Measurements from ENCODE around the gene EFS. TPM values are rescaled to one million over a fixed set of nuclear protein-coding genes. Genes with fewer than 3 reads are reported as not detected.

EFS gene
- total and polyA plus RNA-seq, 2 donors from 2014 or later: 5.5 to 5.6 TPM

GRCh38 chr14:23371865-23372264, 6.9 kb upstream of the EFS start:
- Histone ChIP-seq H3K36me3 (ENCODE audit: control insufficient read depth in 2 of 3, insufficient read depth in 3 of 3, low read length in 3 of 3) (no peaks in the 10 kb centered on the region), H3K27ac (ENCODE audit: low read depth in 2 of 2, low read length in 2 of 2) (no peak overlapping the region), H3K4me1 (ENCODE audit: control insufficient read depth in 2 of 3, insufficient read depth in 2 of 3, low read depth in 1 of 3, low read length in 3 of 3) (no peaks in the 10 kb centered on the region), H3K9me3 (ENCODE audit: control insufficient read depth in 2 of 3, insufficient read depth in 1 of 3, low read length in 3 of 3) (no peaks in the 10 kb centered on the region), H3K4me3 (ENCODE audit: low read length in 3 of 3) (no peak overlapping the region), H3K27me3 (ENCODE audit: control insufficient read depth, insufficient read depth, low read length) (no peaks in the 10 kb centered on the region), H3K9ac (ENCODE audit: low read length in 3 of 3) (no peak overlapping the region)
- DNase-seq (no peak), FAIRE-seq (no peak)
- no peak for TF ChIP-seq CTCF (IDR thresholded peaks at IDR 0.05; ENCODE audit: borderline replicate concordance, extremely low read depth, insufficient read depth)
- intact Hi-C loops (cut with DNase I): no loop called here

GRCh38 chr14:23370221-23370620, 5.2 kb upstream of the EFS start:
- H3K4me1 ChIP-seq (ENCODE audit: control insufficient read depth in 2 of 3, insufficient read depth in 2 of 3, low read depth in 1 of 3, low read length in 3 of 3): no peaks in the 10 kb centered on the region
- DNase-seq (no peak), FAIRE-seq (no peak)
- H3K9me3 ChIP-seq (ENCODE audit: control insufficient read depth in 2 of 3, insufficient read depth in 1 of 3, low read length in 3 of 3): no peaks in the 10 kb centered on the region
- no peaks in the 10 kb centered on the region for H3K36me3 ChIP-seq (ENCODE audit: control insufficient read depth in 2 of 3, insufficient read depth in 3 of 3, low read length in 3 of 3)
- no peak for TF ChIP-seq CTCF (IDR thresholded peaks at IDR 0.05; ENCODE audit: borderline replicate concordance, extremely low read depth, insufficient read depth)
- intact Hi-C loops (cut with DNase I): no loop called here
- H3K4me3 ChIP-seq (ENCODE audit: low read length in 3 of 3): no peak overlapping the region
- H3K27me3 ChIP-seq (ENCODE audit: control insufficient read depth, insufficient read depth, low read length): no peaks in the 10 kb centered on the region
- H3K9ac ChIP-seq (ENCODE audit: low read length in 3 of 3): no peak overlapping the region
- H3K27ac ChIP-seq (ENCODE audit: low read depth in 2 of 2, low read length in 2 of 2): no peak overlapping the region

- peak overlapping the region; percentile 64 to 76 for H3K27ac ChIP-seq (ENCODE audit: low read depth in 2 of 2, low read length in 2 of 2)
- H3K9me3 ChIP-seq (ENCODE audit: control insufficient read depth in 2 of 3, insufficient read depth in 1 of 3, low read length in 3 of 3): no peaks in the 10 kb centered on the region
- FAIRE-seq (no peak), DNase-seq (peak; percentile 90 to 97 (median 95))
- no peaks in the 10 kb centered on the region for H3K36me3 ChIP-seq (ENCODE audit: control insufficient read depth in 2 of 3, insufficient read depth in 3 of 3, low read length in 3 of 3)
- peak overlapping the region in 1 of 3 donors; percentile 55 for H3K9ac ChIP-seq (ENCODE audit: low read length in 3 of 3)
- TF ChIP-seq CTCF (IDR thresholded peaks at IDR 0.05; ENCODE audit: borderline replicate concordance, extremely low read depth, insufficient read depth): no peak
- peaks cover 0 to 5% (median 3%) of the 10 kb centered on the region in 3 donors for H3K4me1 ChIP-seq (ENCODE audit: control insufficient read depth in 2 of 3, insufficient read depth in 2 of 3, low read depth in 1 of 3, low read length in 3 of 3)
- intact Hi-C loops (cut with DNase I): no loop called here
- no peaks in the 10 kb centered on the region for H3K27me3 ChIP-seq (ENCODE audit: control insufficient read depth, insufficient read depth, low read length)
- peak overlapping the region in 1 of 3 donors; percentile 55 for H3K4me3 ChIP-seq (ENCODE audit: low read length in 3 of 3)
Observed at GRCh38 chr14:23366426-23366921, 1.5 kb upstream of the EFS start.

All from kidney (tissue), 14 donors.